GM12891 (cell line): Measurements from ENCODE around the gene CHMP6.

Source experiments
- PAX5 ChIP-seq: IDR thresholded peaks from 2 replicates; pipeline ENCODE4 v1.6.1; 2011; ENCODE audit warnings: low read length, moderate library complexity, mild to moderate bottlenecking; ENCODE audit not compliant: insufficient read depth, severe bottlenecking
- POLR2A ChIP-seq: IDR thresholded peaks from 2 replicates; pipeline ENCODE4 v1.6.1; 2011; ENCODE audit warnings: low read depth, low read length, control low read depth
- POLR2AphosphoS5 ChIP-seq: IDR thresholded peaks from 2 replicates; pipeline ENCODE4 v1.6.1; 2011; ENCODE audit warnings: low read depth, low read length, control low read depth
- POU2F2 ChIP-seq: IDR thresholded peaks from 2 replicates; pipeline ENCODE4 v1.6.1; 2011; ENCODE audit warnings: low read depth, mild to moderate bottlenecking, control low read depth, low read length, moderate library complexity
- SPI1 ChIP-seq: IDR thresholded peaks from 2 replicates; pipeline ENCODE4 v1.6.1; 2011; ENCODE audit warnings: low read depth, low read length, control low read depth
- TAF1 ChIP-seq: IDR thresholded peaks from 2 replicates; pipeline ENCODE4 v1.6.1; 2011; ENCODE audit warnings: low read depth, low read length, control low read depth

DNA sequence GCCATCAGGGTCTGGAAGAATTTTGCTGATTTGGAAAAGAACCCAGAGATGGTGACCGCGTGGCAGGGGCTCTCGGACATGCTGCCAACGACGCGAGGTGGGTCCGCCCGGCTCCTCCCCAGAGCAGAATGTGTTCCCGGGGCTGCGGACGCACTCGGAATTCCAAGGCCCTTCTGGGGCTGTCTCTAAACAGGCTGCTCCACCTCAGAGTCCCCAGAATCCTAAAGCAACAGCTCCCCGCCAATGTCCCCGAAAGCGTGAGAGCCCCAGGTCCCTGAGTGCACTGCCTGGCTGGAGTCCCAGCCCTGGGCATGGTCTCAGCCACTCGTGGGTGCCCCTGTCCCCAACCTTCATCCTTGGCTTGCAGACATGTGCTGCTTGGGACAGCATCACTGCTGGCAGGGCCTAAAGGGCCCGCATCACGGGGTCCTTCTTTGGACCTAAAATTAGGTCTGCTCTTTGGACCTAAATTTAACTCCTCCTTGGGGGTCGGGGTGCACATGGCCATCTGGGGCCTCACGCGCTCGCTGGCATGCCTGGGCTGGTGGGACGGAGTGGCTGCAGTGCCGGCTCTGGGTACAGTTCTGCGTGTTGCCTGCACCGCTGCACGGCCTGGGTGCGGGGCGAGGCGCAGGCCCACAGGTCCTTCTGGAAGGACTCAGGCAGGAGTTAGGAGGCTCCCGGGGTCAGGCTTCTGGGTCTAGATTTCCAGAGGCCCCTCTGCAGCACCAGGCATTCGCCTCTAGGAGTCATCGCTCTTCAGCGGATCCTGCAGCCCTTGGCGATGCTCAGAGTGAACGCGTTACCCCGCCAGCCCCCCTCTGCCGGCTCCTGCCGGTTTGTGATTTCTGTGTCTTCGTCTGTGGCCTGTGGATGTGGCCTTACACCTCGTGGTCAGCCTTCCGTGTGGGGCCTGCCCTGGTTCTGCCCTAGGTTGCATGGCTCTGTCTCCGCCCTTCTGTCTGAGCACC is 41.9 kb upstream of the CHMP6 start:
- TF ChIP-seq POLR2A (no peak), SPI1 (no peak), POLR2AphosphoS5 (no peak), TAF1 (no peak), POU2F2 (no peak), PAX5 (no peak)
